Esophagus squamous epithelium (tissue), 5 donors: Measurements from ENCODE around the gene SIAE. TPM values are rescaled to one million over a fixed set of nuclear protein-coding genes. Genes with fewer than 3 reads are reported as not detected.

ENCODE experiments used
- DNase-seq: peaks from one replicate; lab custom pipeline; 2025; lab: John Stamatoyannopoulos, UW
- H3K27ac ChIP-seq, 4 donors: fragments of 200-600 bp; sonication (generic); one replicate each; pipeline ENCODE4 v1.5.1; 2016 to 2019; ENCODE audit warnings: mild to moderate bottlenecking in 1 of 4
- H3K27me3 ChIP-seq, 4 donors: fragments of 200-600 bp; sonication (generic); 1 replicate in 3 of 4; 2 replicates in 1 of 4; pipeline versions ENCODE4 v1.5.1 to v1.6.0; 2017 to 2021; ENCODE audit warnings: antibody characterized with exemption in 1 of 4
- H3K36me3 ChIP-seq, 3 donors: fragments of 200-600 bp; sonication (generic); one replicate each; pipeline ENCODE4 v1.5.1; 2016 to 2019
- H3K4me1 ChIP-seq, 3 donors: fragments of 200-600 bp; sonication (generic); one replicate each; pipeline ENCODE4 v1.5.1; 2017 to 2019
- H3K4me3 ChIP-seq, 4 donors: fragments of 200-600 bp; sonication (generic); 1 replicate in 3 of 4; 2 replicates in 1 of 4; pipeline ENCODE4 v1.5.1; 2016 to 2019; ENCODE audit warnings: mild to moderate bottlenecking in 2 of 4, moderate library complexity in 1 of 4
- H3K9me3 ChIP-seq, 3 donors: fragments of 200-600 bp; sonication (generic); one replicate each; pipeline ENCODE4 v1.5.1; 2016 to 2019
- CTCF ChIP-seq, 6 experiments: fragments of 450-650 bp in 4 of 6; fragments of 200-600 bp in 2 of 6; sonication (generic) in 2 of 6; IDR thresholded peaks; one replicate each; pipeline ENCODE4 v1.5.1; 2016 to 2019; ENCODE audit warnings: antibody characterized with exemption in 6 of 6, mild to moderate bottlenecking in 4 of 6, moderate library complexity in 4 of 6
- POLR2A ChIP-seq, 4 donors: fragments of 450-650 bp; IDR thresholded peaks; one replicate each; pipeline ENCODE4 v1.6.1; 2017; ENCODE audit warnings: antibody characterized with exemption in 4 of 4, mild to moderate bottlenecking in 4 of 4, moderate library complexity in 3 of 4
- WGBS, 2 donors: methylation state at CpG; one replicate each; pipeline ENCODE4 v1.1.5; 2018; 5-methylcytosine and 5-hydroxymethylcytosine counted together
- intact Hi-C: fragments of 100-400 bp; cut with DNase I; formaldehyde crosslinking; loops from one replicate; pipeline ENCODE4 v1.15.0; 2022
- total RNA-seq, 4 donors: library from RNA; depleted of rRNA; stranded (reverse); fragments of >200 nt; gene quantifications; one replicate each; pipeline ENCODE4 v1.1.0, GENCODE V29; 2016
- donor health status: DM: yes; HTN: yes; CAD: no.

SIAE gene
- total RNA-seq, 4 donors from 2014 or later = 5.7 to 19.6 (median 8.0) TPM

- H3K4me1 ChIP-seq = peaks cover 0 to 8% (median 0%) of the 10 kb centered on the region in 3 donors
- H3K27ac ChIP-seq = no peak overlapping the region
- H3K4me3 ChIP-seq = no peak overlapping the region
- H3K36me3 ChIP-seq = peaks cover 0 to 44% (median 0%) of the 10 kb centered on the region in 3 donors
- no peaks in the 10 kb centered on the region for H3K9me3 ChIP-seq
- TF ChIP-seq POLR2A (IDR thresholded peaks at IDR 0.05) (no peak), CTCF (IDR thresholded peaks at IDR 0.05) (no peak)
- WGBS, 2 donors = 86% methylated on average over 10 of the region's 10 CpGs
- intact Hi-C loops = no loop called here
- DNase-seq = no peak
- H3K27me3 ChIP-seq = no peaks in the 10 kb centered on the region
Measured at GRCh38 chr11:124643042-124643604, 30.4 kb downstream of the SIAE start.

- TF ChIP-seq CTCF (IDR thresholded peaks at IDR 0.05) = no peak
- no peak for TF ChIP-seq POLR2A (IDR thresholded peaks at IDR 0.05)
- H3K36me3 ChIP-seq = peaks cover 0 to 44% (median 0%) of the 10 kb centered on the region in 3 donors
- WGBS, 2 donors = 82 to 86% methylated on average over 3 of the region's 3 CpGs
- peaks cover 0 to 8% (median 0%) of the 10 kb centered on the region in 3 donors for H3K4me1 ChIP-seq
- H3K4me3 ChIP-seq = no peak overlapping the region
- no peak for DNase-seq
- no peaks in the 10 kb centered on the region for H3K27me3 ChIP-seq
- no peak overlapping the region for H3K27ac ChIP-seq
- intact Hi-C loops = no loop called here
- H3K9me3 ChIP-seq = no peaks in the 10 kb centered on the region
Measured at GRCh38 chr11:124642628-124643027, 30.9 kb downstream of the SIAE start.

- Histone ChIP-seq H3K4me1 (peaks cover 0 to 8% (median 0%) of the 10 kb centered on the region in 3 donors), H3K27ac (no peak overlapping the region), H3K36me3 (peaks cover 0 to 55% (median 7%) of the 10 kb centered on the region in 3 donors), H3K4me3 (no peak overlapping the region), H3K9me3 (no peaks in the 10 kb centered on the region), H3K27me3 (no peaks in the 10 kb centered on the region)
- TF ChIP-seq CTCF (IDR thresholded peaks at IDR 0.05) = no peak
- TF ChIP-seq POLR2A (IDR thresholded peaks at IDR 0.05) = no peak
- no peak for DNase-seq
- WGBS, 2 donors = 84 to 86% methylated on average over 2 to 5 of the region's 5 CpGs
- intact Hi-C loops = no loop called here
Measured at GRCh38 chr11:124640666-124641065, 32.9 kb downstream of the SIAE start.

- WGBS, 2 donors = 56% methylated on average over 1 of the region's 1 CpG; no CpG with 5 or more reads in 1 of the 2 donors
- Histone ChIP-seq H3K4me3 (no peak overlapping the region), H3K4me1 (peaks cover 0 to under 1% (median 0%) of the 10 kb centered on the region in 3 donors), H3K36me3 (peaks cover 0 to 70% (median 7%) of the 10 kb centered on the region in 3 donors), H3K27ac (no peak overlapping the region), H3K9me3 (no peaks in the 10 kb centered on the region), H3K27me3 (no peaks in the 10 kb centered on the region)
- intact Hi-C loops = no loop called here
- DNase-seq = no peak
- TF ChIP-seq POLR2A (IDR thresholded peaks at IDR 0.05) (no peak), CTCF (IDR thresholded peaks at IDR 0.05) (no peak)
Measured at GRCh38 chr11:124639186-124639585, 34.4 kb downstream of the SIAE start.

GRCh38 chr11:124638500-124638899 is 35.0 kb downstream of the SIAE start:
- Histone ChIP-seq H3K4me1 (no peaks in the 10 kb centered on the region), H3K9me3 (no peaks in the 10 kb centered on the region), H3K27ac (no peak overlapping the region), H3K36me3 (peaks cover 0 to 77% (median 7%) of the 10 kb centered on the region in 3 donors), H3K27me3 (no peaks in the 10 kb centered on the region), H3K4me3 (no peak overlapping the region)
- no peak for DNase-seq
- TF ChIP-seq CTCF (IDR thresholded peaks at IDR 0.05) (no peak), POLR2A (IDR thresholded peaks at IDR 0.05) (no peak)
- 94 to 100% methylated on average over 2 to 3 of the region's 3 CpGs for WGBS, 2 donors
- intact Hi-C loops = no loop called here
